GM12878 (cell line): ENCODE measurements around the gene CREBZF. TPM values are rescaled to one million over a fixed set of nuclear protein-coding genes. Genes with fewer than 3 reads are reported as not detected.

Experiments
- ATAC-seq: fragments of 200-7000 bp; cut with Tn5 transposase; 3 replicates; pipeline ENCODE4 v1.9.1; 2020; ENCODE audit warnings: mild to moderate bottlenecking, moderate library complexity
- BruUV-seq: library from RNA; stranded (reverse); fragments of 400-500 nt; replicated peaks from 2 replicates; lab custom pipeline; 2021; lab: Mats Ljungman, UMichigan
- CTCF ChIA-PET: fragments of 300-600 bp; sonication (Branson Sonifier 250); formaldehyde crosslinking; extraction: SDS; loops from one replicate; lab custom pipeline; 2021; ENCODE audit warnings: inconsistent platforms; lab: Yijun Ruan, JAX
- POLR2A ChIA-PET: fragments of 350-600 bp; formaldehyde crosslinking; extraction: SDS; loops from one replicate; lab custom pipeline; 2021; ENCODE audit warnings: inconsistent platforms; lab: Charles Lee
- RAD21 ChIA-PET: fragments of 300-600 bp; sonication (Branson Sonifier 250); formaldehyde crosslinking; loops from one replicate; lab custom pipeline; 2023; ENCODE audit warnings: antibody characterized with exemption; ENCODE audit not compliant: unreplicated experiment; lab: Charles Lee
- SMC1A ChIA-PET: fragments of 300-600 bp; sonication (Branson Sonifier 250); formaldehyde crosslinking; loops from one replicate; lab custom pipeline; 2023; ENCODE audit not compliant: unreplicated experiment, uncharacterized antibody; lab: Charles Lee
- DNase-seq: peaks from one replicate; pipeline ENCODE4 v3.0.0-alpha.2; 2011; ENCODE audit warnings: low read depth, low spot score
- FAIRE-seq: peaks from 3 replicates; lab custom pipeline; 2011; peaks lifted over from hg19 to GRCh38; lab: Jason Lieb, UNC
- H2AFZ ChIP-seq: 2 replicates; pipeline ENCODE4 v1.6.0; 2011; ENCODE audit warnings: low read depth, low read length, control low read depth; ENCODE audit not compliant: control insufficient read depth
- H3K27ac ChIP-seq: 2 replicates; pipeline ENCODE4 v1.5.1; 2011; ENCODE audit warnings: control low read depth; ENCODE audit not compliant: control insufficient read depth, insufficient read depth
- H3K27me3 ChIP-seq, 2 experiments: replicated peaks in 1 of 2; 2 replicates each; pipeline versions ENCODE4 v1.6.0 to v1.6.1; 2011; ENCODE audit warnings: low read length in 1 of 2; ENCODE audit not compliant: control insufficient read depth in 2 of 2, insufficient read depth in 2 of 2
- H3K36me3 ChIP-seq, 2 experiments: 2 replicates each; pipeline ENCODE4 v1.5.1; 2011; ENCODE audit warnings: low read length in 1 of 2; ENCODE audit not compliant: control insufficient read depth in 2 of 2, insufficient read depth in 2 of 2
- H3K4me1 ChIP-seq: 2 replicates; pipeline ENCODE4 v1.6.1; 2011; ENCODE audit warnings: mild to moderate bottlenecking, low read length, moderate library complexity, mixed read lengths; ENCODE audit not compliant: control insufficient read depth, insufficient read depth
- H3K4me2 ChIP-seq: 2 replicates; pipeline ENCODE4 v1.6.0; 2011; ENCODE audit warnings: control low read depth; ENCODE audit not compliant: control insufficient read depth, insufficient read depth
- H3K4me3 ChIP-seq: fragments of 200-600 bp; sonication (generic); 2 replicates; pipeline ENCODE4 v1.5.1; 2016
- H3K79me2 ChIP-seq: 2 replicates; pipeline ENCODE4 v1.6.0; 2011; ENCODE audit warnings: low read length; ENCODE audit not compliant: control insufficient read depth, insufficient read depth
- H3K9ac ChIP-seq: 2 replicates; pipeline ENCODE4 v1.8.0; 2011; ENCODE audit warnings: low read length, control low read depth, mixed read lengths; ENCODE audit not compliant: control insufficient read depth, insufficient read depth
- H3K9me3 ChIP-seq: replicated peaks from 3 replicates; pipeline ENCODE4 v1.5.1; 2011; ENCODE audit warnings: mild to moderate bottlenecking, low read length; ENCODE audit not compliant: control insufficient read depth, insufficient read depth
- H4K20me1 ChIP-seq: 2 replicates; pipeline ENCODE4 v1.6.0; 2011; ENCODE audit not compliant: control insufficient read depth, insufficient read depth
- CBFB ChIP-seq: IDR thresholded peaks from 2 replicates; pipeline ENCODE4 v1.6.1; 2016; ENCODE audit warnings: antibody characterized with exemption, low read depth
- CHD1 ChIP-seq: IDR thresholded peaks from 2 replicates; pipeline ENCODE4 v1.6.1; 2012; ENCODE audit warnings: low read depth, low read length, improper control_type of control experiment
- CHD2 ChIP-seq: IDR thresholded peaks from 2 replicates; pipeline ENCODE4 v1.6.1; 2011; ENCODE audit warnings: low read depth, low read length, improper control_type of control experiment, borderline replicate concordance
- CREM ChIP-seq: IDR thresholded peaks from 2 replicates; pipeline ENCODE4 v1.6.1; 2014; ENCODE audit warnings: antibody characterized with exemption, low read depth
- DPF2 ChIP-seq: fragments of 450-650 bp; IDR thresholded peaks from 2 replicates; pipeline ENCODE4 v1.6.1; 2017; ENCODE audit warnings: mild to moderate bottlenecking
- ETV6 ChIP-seq, 2 experiments: fragments of 450-650 bp in 1 of 2; IDR thresholded peaks in 1 of 2; conservative IDR thresholded peaks in 1 of 2; 2 replicates each; pipeline ENCODE4 v1.6.1; 2014; ENCODE audit warnings: antibody characterized with exemption in 1 of 2, borderline replicate concordance in 1 of 2, low read depth in 1 of 2, mild to moderate bottlenecking in 1 of 2, moderate library complexity in 1 of 2
- GABPA ChIP-seq: IDR thresholded peaks from 2 replicates; pipeline ENCODE4 v1.6.1; 2014; ENCODE audit warnings: antibody characterized with exemption, low read depth, mild to moderate bottlenecking, inconsistent platforms
- HCFC1 ChIP-seq: fragments of 150-350 bp; IDR thresholded peaks from 2 replicates; pipeline ENCODE4 v1.6.1; 2014; ENCODE audit warnings: low read length
- KDM1A ChIP-seq: fragments of 200-600 bp; sonication (generic); IDR thresholded peaks from 2 replicates; pipeline ENCODE4 v1.6.1; 2016; ENCODE audit warnings: borderline replicate concordance
- NR2C2 ChIP-seq: IDR thresholded peaks from 2 replicates; pipeline ENCODE4 v1.6.1; 2011; ENCODE audit warnings: borderline replicate concordance, low read depth; ENCODE audit not compliant: control insufficient read depth, insufficient read length
- SREBF2 ChIP-seq: IDR thresholded peaks from 2 replicates; pipeline ENCODE4 v1.6.1; 2012; ENCODE audit warnings: mild to moderate bottlenecking, low read length
- SUZ12 ChIP-seq: fragments of 200-600 bp; sonication (generic); IDR thresholded peaks from one replicate; pipeline ENCODE4 v1.6.1; 2018; ENCODE audit warnings: antibody characterized with exemption, mild to moderate bottlenecking; ENCODE audit not compliant: unreplicated experiment
- YBX1 ChIP-seq: fragments of 450-650 bp; IDR thresholded peaks from 2 replicates; pipeline ENCODE4 v1.6.1; 2016; ENCODE audit warnings: antibody characterized with exemption
- ZNF24 ChIP-seq: fragments of 450-650 bp; IDR thresholded peaks from 2 replicates; pipeline ENCODE4 v1.6.1; 2017; ENCODE audit warnings: antibody characterized with exemption, mild to moderate bottlenecking
- ZSCAN29 ChIP-seq: fragments of 450-650 bp; IDR thresholded peaks from 2 replicates; pipeline ENCODE4 v1.6.1; 2017; ENCODE audit warnings: mild to moderate bottlenecking, moderate library complexity
- WGBS: methylation state at CpG from one replicate; pipeline ENCODE4 v1.1.6; 2016; ENCODE audit warnings: low lambda C conversion rate; ENCODE audit not compliant: insufficient replicate concordance, insufficient coverage; ENCODE audit errors: missing lambda C conversion rate; 5-methylcytosine and 5-hydroxymethylcytosine counted together
- in situ Hi-C: fragments of 300-500 bp; cut with MboI; formaldehyde crosslinking; loops from 9 replicates; pipeline ENCODE4 v1.14.3; 2018; ENCODE audit warnings: mixed read lengths
- intact Hi-C: fragments of 100-400 bp; cut with micrococcal nuclease; formaldehyde crosslinking; loops from one replicate; pipeline ENCODE4 v1.14.2; 2022; ENCODE audit not compliant: unreplicated experiment
- polyA plus RNA-seq, 11 experiments: library from polyadenylated mRNA; depleted of rRNA in 4 of 11; unstranded in 6 of 11; stranded (reverse) in 5 of 11; fragments of >200 nt; fragmentation: Nextera tagmentation in 4 of 11; fragmentation: Illumina TruSeq in 1 of 11; extraction: Ambion mirVana in 4 of 11; extraction: Trizol in 1 of 11; gene quantifications; 1 replicate in 1 of 11; 2 replicates in 10 of 11; pipeline versions ENCODE4 v1.2.1 to v1.2.3, GENCODE V29; 2011 to 2016; ENCODE audit warnings: inconsistent platforms in 2 of 11, missing spikeins in 2 of 11, low read depth in 1 of 11
- total RNA-seq, 4 experiments: library from RNA; depleted of rRNA in 3 of 4; stranded (reverse); fragments of >200 nt in 3 of 4; fragmentation: Illumina TruSeq in 1 of 4; extraction: Trizol in 1 of 4; gene quantifications; 2 replicates each; pipeline versions ENCODE4 v1.2.1 to v1.2.3, GENCODE V29; 2013 to 2021
- TF ChIP-seq, protein P1 (sequence below): IDR thresholded peaks from 2 replicates; pipeline ENCODE4 v1.6.1; 2012; ENCODE audit warnings: low read depth, low read length, improper control_type of control experiment

Gene CREBZF
- total and polyA plus RNA-seq, 10 of the 15 experiments (the other 5 are each of a cell fraction or from before 2014, with no cell fraction given) = 11.1 to 51.2 (median 34.1) TPM

DNA sequence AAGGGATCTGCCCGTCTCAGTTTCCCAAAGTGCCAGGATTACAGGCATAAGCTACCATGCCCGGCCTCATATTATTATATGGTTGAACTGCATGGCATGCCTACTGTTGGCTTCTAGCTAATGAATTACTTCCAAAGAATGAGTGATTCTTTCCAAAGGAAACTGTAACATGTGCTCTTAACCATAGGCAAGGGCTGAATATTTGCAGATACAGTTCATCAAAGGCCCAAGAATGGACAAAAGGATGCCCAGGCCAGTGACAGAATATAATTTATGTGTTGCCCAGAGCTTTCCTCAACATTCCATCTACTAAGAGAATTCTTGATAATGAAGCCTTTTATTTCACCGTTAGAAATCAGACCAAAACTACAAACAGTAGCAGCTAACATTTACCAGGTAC, 48.0 kb upstream of the CREBZF start:
- BruUV-seq = no TSS peak
- SMC1A ChIA-PET = interaction anchor here (1.4 kb wide), 1 partner anchor 17 kb away, joined by 3 read pairs; no protein-coding TSS in a partner anchor
- Histone ChIP-seq H3K27me3 (no peaks in the 10 kb centered on the region), H3K79me2 (no peaks in the 10 kb centered on the region), H3K27ac (no peak overlapping the region), H3K4me3 (no peak overlapping the region), H3K9me3 (no peaks in the 10 kb centered on the region), H3K4me2 (no peak overlapping the region), H3K36me3 (no peaks in the 10 kb centered on the region), H3K4me1 (no peaks in the 10 kb centered on the region), H4K20me1 (no peaks in the 10 kb centered on the region)
- FAIRE-seq = no peak
- intact Hi-C loops = no loop called here
- WGBS = 26% methylated on average over 3 of the region's 3 CpGs
- RAD21 ChIA-PET = no interaction called here
- POLR2A ChIA-PET = interaction anchor here (1.4 kb wide), 1 partner anchor 15 kb away, joined by 3 read pairs; no protein-coding TSS in a partner anchor
- CTCF ChIA-PET = no interaction called here
- in situ Hi-C loops = no loop called here
- TF ChIP-seq NR2C2 = no peak
- TF ChIP-seq SUZ12 = no peak
- TF ChIP-seq CBFB = no peak
- no peak for TF ChIP-seq ETV6 (conservative IDR thresholded peaks at IDR 0.05 in 1 of 2, IDR thresholded peaks at IDR 0.05 in 1 of 2; ENCODE audit: borderline replicate concordance in 1 of 2, low read depth in 1 of 2)
- no peak for TF ChIP-seq GABPA
- TF ChIP-seq HCFC1 = no peak
- no peak for TF ChIP-seq DPF2
- TF ChIP-seq CREM = no peak
- no peak for TF ChIP-seq YBX1
- no peak for TF ChIP-seq ZSCAN29
- no peak for TF ChIP-seq ZNF24
- no peak for TF ChIP-seq SREBF2
- TF ChIP-seq CHD1 = no peak
- TF ChIP-seq, protein P1, sequence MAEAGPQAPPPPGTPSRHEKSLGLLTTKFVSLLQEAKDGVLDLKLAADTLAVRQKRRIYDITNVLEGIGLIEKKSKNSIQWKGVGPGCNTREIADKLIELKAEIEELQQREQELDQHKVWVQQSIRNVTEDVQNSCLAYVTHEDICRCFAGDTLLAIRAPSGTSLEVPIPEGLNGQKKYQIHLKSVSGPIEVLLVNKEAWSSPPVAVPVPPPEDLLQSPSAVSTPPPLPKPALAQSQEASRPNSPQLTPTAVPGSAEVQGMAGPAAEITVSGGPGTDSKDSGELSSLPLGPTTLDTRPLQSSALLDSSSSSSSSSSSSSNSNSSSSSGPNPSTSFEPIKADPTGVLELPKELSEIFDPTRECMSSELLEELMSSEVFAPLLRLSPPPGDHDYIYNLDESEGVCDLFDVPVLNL = no peak
- no peak for TF ChIP-seq CHD2
- TF ChIP-seq KDM1A = no peak
- TF ChIP-seq, all 136 proteins: peak for 0
- Histone ChIP-seq H2AFZ (no peak overlapping the region), H3K9ac (no peak overlapping the region)
- no peak for ATAC-seq
- DNase-seq = no peak
